Stimulated activated CD4-positive, alpha-beta T cell treated with anti-CD3 and anti-CD28 coated beads, Interleukin-4, amount 100 ng/mL, for 1 hour (primary cell): ENCODE measurements around the gene UPP1.

ENCODE experiments used
- DNase-seq: peaks from one replicate; pipeline ENCODE4 v3.0.0-alpha.2; 2020

Gene UPP1

DNA sequence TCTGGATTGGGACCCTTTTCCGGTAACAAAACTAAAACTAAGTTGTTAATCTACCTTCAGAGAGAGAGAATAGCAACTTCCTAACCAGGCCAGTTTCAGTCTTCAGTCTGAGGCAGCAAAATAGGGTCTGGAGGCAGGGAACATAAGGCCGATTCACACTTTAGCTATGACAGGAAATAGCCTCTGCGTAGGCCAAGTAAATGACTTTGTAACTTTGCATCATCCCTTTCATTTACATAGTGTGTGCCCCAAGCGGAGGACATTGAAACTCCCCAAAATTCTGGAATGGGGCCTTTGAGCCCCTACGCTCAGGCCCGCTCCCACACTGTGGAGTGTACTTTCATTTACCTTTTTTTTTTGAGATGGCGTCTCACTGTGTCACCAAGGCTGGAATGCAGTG is 1.7 kb upstream of the UPP1 start:
- no peak for DNase-seq

DNA sequence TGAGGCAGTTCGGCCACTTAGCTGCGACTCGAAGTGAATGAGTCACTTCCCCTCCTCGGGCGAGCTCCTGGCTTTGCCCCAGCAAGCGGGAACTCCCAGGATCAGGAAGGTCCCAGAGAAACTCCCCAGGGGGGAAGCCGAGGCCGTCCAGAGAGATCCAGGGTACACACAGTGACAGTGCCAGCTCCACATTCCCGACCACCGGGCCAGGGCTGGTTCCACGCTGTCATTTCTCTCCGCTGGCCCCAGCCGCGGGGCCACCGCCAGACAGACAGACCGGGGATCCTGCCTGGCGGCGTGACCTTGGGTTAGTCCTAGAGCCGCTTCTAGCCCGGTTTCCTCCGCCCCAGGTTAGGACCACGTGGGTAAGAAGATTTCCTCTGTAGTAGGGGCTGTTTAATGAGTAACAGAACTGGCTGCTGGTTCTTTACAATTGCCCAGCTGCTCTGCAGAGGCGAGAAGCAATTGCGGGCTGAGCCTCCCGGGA is 463 bp upstream of the UPP1 start:
- no peak for DNase-seq

DNA sequence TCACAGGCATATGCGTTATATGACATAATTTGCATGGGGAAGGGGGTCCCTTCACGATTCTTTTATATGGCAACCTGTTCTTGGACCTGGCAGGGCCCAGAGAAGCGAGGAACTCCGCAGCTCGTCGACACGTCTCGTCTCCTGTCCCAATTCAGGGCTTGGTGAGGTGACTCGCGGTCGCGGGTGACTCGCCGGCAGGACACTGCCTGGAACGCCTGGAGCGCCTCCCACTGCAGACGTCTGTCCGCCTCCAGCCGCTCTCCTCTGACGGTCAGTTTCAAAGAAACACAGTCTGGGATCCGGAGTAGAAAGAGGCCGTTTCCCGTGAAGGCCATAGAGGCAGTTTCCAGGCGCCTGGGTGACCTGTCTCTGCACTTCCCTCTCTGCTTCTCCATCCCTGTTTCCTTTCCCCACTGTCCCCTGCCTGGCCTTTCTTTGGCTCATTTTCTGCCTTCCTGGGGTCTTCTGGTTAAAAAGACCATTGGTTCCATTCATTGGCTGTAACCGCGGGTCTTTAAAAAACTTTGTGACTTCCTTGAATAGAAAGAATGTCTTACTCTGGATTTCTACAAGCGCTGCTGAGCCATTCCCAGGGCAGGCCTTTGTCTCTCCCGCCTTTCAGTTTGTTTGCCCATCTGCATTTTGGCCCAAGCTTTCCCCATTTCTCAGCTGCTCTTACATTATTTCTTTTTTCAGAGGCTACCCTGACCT is 1.2 kb downstream of the UPP1 start:
- no peak for DNase-seq

DNA sequence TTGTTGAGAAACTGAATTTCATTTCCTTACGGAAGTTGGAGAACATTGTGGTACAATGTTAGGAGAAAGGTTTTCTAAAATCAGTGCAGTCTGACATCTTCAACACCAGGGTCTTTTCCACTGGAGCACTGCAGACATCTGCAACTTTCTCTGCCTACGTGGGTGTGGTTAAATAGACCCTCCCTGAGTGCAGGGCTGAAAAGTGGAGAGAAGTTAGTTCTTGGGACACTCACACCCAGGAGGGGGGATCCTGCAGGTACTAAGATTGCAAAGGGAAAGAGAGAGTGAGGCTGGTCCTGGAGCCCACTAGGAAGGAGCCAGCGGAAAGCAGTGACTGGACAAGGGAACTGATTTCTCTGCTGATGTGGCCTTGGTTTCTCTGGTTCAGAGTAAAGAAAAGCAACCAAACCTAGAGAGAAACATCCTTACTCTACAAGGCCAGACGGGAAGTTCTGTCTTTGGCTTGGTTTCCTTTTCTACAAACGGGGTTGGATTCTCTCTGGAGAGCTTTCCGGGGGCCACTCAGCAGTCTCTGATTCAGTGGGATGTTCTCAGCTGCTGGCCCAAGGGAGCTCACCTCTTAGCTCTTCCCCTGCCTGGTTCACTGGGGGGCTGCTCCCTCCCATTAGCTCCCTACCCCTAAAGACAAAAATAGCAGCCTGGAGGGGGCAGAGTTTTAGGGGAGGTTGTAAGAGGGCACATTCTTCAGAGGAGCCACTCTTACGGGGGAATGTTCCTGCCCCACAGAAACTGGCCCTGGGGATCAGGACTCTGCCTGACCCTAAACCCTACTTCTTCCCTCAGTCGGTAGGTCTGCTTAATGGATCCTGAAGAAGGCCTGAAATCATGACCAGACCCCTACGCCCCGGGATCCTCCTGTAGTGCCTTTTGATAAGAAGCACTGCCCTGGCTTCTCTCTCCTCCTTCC is 2.7 kb downstream of the UPP1 start:
- no peak for DNase-seq

DNA sequence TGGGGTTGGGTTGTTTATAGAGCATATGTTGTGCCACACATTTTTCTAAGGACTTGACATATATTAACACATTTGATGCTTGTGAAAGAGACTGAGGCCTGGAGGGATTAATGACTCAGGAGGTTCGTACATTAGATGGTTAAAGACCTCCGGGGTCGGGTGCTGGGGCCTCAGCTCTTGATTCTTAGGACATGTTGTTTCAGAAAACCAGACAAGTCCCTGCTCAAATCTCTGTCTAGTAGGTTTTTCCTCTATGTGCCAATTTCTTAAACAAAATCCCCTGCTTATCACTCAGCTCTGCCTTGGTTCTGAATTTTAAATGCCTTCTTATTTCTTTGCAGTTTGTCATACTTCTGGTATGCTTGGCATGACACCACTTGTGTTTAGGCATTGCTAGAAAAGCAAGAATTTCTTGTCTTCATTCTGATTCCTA is 5.8 kb downstream of the UPP1 start:
- no peak for DNase-seq

DNA sequence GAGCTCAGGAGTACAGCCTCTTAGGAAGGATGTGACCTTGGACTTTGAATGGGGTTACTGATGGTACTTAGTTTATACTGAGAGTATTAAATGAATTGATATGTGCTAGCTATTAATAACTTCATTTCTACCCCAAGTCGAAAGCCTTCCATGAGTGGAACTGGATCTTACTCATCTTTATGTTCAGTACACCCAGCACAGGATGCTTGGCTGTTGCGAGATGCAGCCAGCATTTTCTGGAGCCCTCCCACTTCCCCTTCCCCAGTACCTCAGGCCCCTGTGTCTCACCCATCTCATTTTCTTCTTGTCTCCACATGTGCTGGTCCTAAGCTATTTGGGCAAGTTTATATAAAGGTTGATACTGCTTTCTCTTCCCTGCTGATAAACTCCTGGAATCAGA is 7.2 kb downstream of the UPP1 start:
- no peak for DNase-seq

DNA sequence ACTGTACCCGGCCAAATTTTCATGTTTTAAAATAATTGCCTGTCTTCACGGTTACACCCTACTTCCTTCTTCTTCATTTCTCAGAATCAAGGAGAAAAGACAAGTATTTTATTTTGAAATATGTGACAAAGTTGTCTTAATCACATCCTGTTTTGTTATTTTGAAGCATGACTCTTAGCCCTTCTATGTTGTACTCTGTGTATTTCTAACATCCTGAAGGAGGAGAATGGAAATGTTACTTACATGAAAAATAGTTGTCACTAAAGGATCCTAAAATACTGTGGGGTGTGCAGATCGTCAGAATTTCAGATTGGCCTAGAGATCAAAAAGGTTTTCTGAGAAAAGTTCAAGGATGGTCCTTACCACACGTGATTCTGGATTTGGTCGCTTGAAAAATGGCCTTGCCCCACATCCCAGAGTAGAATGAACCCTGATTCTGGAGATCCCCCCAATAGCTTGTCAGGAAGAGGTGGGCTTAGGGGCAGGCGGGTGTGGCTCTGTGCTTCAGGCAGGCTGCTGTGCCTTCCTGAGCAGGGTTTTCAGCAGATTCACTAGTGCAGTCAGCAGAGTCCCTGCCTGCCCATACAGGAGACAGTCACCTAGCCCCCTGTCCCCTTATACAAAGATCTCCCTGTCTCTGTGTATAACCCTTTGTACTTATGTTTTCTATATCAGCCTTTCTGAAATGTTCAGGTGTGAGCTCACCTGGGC is 8.6 kb downstream of the UPP1 start:
- no peak for DNase-seq

DNA sequence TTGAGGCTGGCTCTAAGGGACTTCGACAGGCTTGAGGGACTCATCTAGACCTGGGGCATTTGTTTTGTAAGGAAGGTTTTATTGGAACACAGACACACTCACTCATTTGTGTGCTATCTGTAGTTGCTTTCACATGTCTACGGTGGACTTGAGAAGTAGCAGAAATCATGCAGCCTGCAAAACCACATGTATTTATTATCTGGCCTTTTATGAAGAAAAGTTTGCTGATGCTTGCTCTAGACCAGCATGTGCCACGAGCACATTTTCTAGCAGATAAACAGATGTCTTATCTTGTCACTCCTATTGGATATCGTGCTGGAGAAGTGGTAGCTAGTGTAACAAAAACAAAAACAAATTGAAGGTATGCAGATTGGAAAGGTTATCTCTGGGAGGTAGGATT is 9.8 kb downstream of the UPP1 start:
- no peak for DNase-seq

DNA sequence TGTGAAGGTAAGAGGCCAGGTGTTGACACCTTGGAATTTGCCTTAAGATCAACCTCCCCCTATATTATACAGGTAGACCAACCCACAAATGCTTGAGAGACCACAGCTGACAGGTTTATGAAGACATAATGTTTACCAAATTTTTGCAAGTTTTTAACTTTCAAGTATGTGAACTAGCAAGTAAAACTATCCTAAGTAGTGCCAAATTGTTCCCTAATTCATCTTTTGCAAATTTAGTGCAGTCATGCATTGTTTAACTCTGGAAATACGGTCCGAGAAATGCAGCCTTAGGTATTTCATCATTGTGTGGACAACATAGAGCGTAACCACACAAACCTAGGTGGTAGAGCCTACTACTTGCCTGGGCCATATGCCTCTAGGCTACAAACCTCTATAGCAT is 10.7 kb downstream of the UPP1 start:
- no peak for DNase-seq

DNA sequence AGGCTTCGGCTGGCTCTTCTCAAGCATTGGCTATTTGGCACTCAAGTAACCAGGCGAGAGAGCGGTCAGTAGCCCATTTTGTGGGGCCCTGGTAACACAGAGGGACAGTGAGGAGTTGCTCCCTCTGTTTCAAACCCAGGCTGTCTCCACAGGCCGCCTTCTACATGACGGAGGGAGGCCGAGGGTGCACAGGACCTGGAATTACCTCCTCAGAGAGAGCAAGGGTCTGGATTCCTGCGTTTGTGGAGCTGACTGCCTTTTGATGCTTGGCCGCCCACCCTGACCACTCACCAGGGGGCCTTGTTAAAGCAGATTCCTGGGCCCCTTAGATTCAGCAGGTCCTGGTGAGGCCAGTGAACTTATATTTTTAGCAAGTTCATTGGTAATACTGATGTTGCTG is 12.3 kb downstream of the UPP1 start:
- no peak for DNase-seq

DNA sequence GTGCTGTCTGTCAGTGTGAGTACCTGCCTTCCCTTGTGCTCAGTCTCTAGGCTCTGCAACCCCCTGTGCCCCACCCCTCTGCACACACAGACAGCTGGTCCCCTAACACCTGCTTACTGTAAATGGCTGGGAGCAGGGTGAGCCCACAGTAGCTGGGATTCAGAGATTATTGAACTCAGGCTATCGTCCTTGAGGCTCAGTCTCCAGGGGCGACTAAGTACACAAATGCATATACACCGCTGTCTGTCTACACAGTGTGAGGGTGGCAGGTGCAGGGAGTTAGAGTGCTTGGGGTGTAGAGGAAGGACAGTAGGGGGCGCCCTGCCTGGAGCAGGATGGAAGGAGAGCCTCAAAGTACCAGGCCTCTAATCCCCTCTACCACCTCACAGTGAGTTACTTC is 12.9 kb downstream of the UPP1 start:
- DNase-seq: peak; percentile 38

DNA sequence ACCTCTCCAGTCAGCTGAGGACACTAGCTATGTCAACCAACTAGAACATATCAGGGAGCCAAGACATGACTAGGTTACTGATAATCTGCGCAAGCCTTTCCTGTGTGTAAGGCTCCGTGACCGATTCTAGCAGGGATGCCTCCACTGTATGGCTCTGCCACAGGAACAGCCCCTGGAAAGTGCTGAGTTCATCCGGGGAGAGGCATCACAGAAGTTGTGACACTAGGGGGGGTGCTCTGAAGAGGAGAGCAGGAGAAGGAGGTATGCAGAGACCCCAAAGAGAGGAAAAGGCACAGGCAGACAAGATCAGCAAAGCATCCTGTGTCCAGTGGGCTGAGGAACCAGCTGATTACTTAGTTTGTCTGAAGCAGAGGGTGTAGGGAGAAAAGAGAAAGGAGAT is 13.5 kb downstream of the UPP1 start:
- DNase-seq: no peak

DNA sequence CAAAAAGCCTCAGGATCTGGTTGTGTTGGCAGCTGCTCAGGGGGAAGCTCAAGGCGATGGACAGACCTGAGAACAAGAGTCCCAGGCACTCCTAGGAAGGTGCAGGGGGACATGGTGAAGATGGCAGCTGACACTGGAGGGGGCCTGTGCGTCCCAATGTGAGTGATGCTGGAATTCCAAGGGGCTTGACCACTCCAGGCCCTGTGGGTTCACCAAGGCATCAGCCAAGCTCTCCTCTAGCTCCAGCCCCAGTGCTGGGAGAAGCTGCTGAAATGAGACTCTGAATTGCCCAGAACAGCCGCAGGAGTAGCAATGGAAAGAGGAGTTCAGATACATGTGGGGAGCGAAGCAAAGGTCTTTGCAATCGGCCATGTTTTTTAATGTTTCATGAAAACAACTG is 16.0 kb downstream of the UPP1 start:
- no peak for DNase-seq

DNA sequence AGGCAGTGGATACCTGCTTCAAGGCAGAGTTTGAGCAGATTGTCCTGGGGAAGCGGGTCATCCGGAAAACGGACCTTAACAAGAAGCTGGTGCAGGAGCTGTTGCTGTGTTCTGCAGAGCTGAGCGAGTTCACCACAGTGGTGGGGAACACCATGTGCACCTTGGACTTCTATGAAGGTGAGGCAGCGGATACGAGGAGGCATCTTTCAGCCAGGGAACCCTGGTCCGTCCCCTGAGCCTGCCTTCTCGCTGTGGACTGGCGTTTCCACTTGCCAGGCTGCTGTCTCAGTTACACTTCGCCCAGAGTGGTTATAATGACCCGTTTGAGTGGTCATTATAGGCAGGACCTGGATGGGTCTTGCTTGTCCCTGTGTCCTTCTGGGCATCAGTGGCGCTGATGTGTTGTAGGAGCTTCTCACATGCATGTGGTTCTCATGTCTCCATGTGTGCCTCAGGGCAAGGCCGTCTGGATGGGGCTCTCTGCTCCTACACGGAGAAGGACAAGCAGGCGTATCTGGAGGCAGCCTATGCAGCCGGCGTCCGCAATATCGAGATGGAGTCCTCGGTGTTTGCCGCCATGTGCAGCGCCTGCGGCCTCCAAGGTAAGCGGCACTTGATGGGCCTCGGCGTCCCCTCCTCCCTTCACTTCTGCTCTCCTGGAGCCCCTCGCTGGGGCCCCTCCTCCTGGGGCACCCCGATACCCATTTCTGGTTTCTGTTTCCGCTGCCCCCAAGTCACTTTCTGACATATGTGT is 18.0 kb downstream of the UPP1 start:
- no peak for DNase-seq

DNA sequence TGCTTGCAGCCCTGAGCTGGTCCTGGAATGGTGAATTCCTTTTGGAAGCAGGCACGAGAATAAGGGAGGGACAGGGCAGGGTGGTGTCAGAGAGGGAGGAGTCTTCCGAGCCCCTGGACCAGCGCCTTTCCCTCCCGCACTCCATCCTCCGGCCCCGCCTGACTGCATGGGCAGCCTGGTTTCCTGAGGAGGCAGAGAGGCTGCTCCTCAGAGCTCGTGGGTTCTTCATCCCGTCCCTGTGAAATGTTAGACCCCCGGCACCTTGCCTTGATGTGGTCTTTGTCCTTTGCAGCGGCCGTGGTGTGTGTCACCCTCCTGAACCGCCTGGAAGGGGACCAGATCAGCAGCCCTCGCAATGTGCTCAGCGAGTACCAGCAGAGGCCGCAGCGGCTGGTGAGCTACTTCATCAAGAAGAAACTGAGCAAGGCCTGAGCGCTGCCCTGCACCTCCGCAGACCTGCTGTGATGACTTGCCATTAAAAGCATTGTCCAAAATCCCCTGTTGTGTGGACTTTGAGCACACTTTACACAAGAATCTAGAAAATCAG is 18.9 kb downstream of the UPP1 start:
- no peak for DNase-seq

DNA sequence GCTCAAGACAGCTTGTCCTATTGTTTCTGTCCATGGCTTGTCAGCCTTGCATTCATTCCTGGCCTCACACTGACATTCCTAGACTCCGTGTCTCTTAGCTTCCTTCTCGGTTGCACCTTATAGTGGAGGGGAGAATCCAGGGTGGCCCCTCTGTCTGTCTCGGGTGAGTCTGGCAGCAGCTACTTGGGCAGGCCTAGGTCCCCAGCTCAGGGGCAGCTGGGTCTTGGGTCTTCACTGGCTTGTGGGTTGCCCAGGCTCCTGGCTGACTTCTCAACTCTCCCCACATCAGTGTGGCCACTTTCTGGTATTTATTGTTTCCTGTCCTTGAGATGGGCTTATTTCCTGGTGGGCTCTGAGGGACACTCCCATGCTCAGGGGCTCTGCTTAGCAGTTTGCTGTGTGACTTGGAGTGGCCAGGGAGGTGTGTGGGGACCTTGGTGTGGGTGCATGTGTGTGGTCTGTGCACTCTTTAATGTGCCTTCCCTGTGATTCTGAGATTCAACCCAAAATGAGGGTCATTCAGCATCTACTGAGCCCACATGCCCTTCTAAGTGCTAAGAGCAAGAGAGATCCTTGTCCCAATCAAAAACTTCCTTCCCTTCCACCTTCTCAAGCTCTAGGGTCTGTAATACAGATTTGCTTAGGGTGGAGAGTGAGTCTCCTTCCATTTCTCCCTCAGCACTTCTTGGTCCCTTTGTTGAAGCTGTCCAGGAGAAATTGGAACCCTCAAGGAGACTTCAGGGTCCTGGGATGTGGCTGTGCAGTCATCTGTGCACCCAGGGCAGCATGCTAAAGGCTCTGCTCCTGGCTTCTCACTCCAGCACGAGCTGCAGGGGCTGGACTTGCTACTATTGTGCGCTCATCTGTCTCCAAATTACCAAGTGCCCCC is 20.1 kb downstream of the UPP1 start:
- no peak for DNase-seq

DNA sequence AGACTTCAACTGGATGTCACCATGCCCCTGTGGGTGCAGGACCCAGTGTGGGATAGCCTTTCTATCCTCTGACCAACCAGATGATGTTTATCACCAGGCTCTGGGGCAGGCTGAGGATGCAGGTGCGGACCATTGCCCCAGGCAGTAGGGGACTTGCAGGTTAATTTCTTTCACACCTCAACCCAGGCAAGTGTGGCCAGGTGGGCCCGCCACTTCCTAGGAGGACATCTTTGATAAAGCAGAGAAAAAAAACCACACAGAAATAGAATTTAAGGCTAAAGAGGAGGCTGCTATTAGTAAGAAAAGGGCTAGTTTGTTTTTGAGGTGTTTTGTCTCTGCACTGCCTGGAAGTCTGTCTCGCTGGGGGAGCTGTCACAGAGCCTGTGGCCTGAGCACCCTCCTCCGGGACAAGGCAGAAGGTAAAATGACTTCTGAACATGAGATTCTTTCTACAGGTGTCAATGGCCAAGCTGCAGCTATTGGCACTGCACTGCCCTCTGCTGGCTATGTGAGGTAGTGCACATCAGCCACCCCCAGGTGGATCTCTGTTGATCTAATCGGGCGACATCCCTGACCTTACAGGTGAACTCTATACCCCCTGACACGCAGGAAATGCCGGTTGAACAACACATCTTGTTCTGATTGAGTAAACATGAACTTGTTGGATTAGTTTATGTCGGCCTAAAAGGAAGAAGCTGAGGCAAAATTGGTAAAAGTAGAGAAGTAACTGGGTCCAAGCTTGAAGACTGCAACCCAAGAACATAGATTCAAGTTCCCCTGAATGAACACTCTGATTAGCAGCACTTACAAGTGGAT is 21.0 kb downstream of the UPP1 start:
- DNase-seq: peak; percentile 89

DNA sequence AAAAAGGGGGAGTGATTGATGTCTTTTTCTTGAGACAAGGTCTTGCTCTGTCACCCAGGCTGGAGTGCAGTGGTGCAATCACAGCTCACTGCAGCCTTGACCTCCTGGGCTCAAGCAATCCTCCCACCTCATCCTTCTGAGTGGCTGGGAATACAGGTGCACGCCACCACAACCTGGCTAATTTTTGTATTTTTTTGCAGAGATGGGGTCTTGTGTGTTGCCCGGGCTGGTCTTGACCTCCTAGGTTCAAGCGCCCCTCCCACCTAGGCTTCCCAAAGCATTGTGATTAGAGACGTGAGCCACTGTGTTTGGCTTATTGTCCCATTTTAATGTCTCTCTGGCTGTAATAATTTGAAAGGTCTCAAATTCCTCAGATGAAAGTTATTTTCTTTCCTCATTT is 21.8 kb downstream of the UPP1 start:
- DNase-seq: no peak

DNA sequence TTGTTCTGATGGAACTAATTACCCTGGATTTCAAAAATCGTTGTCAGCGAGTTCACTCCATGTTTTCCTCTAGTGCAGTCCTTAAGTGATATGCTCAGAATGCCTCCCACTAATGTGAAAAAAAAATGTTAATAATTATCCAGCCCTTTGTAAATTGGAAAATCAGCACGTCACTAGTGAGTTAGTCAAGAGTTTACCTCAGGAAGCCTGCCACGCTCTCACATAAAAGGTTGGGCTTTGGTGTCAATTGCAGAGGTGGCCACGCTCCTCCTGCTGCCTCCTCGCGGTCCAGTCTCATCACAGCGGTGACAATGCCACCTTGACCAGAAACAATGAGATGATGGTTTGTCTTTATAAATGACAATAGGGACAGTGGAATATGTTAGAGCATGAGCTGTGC is 22.5 kb downstream of the UPP1 start:
- DNase-seq: no peak

DNA sequence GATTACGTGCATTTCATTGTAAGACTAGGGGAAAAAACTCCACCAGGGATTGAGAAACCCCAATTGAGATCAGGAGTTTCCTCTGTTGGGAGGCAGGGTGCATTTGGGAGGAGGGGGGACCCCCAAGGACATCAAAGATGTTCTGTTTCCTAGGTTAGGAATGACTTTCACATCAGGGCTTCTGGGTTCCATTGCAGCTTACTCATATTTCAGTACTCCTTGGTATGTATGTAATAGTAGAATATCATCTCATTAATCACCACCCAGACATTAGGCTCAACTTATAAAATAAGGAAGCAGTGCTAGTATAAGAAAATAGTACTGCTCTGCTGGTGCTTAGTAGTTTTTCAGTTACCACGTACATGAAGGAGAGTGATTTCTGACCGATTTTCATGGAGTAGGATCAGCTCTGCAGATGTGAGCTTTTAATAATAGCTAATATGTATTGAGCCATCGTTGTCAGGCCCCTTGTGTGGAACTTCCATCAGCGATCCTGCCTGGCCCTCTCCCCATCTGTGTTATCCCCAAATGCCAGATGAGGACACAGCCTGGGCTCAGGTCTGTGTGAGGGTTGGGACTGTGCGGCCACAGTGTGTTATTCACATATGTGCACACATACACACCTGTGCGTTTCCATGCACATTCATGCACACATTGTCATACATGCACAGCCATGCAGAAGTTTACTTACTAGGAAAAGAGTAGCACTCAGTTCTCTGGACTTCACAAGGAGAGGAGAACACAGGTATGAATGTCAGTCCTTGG is 23.5 kb downstream of the UPP1 start:
- DNase-seq: no peak
